HG02852 (cell line): ENCODE measurements around the gene DCUN1D4.

Experiments used
- ATAC-seq: cut with Tn5 transposase; IDR thresholded peaks from one replicate; pipeline ENCODE4 v1.9.1; 2021; ENCODE audit warnings: mild to moderate bottlenecking, moderate library complexity; ENCODE audit not compliant: unreplicated experiment

The DCUN1D4 gene

GRCh38 chr4:51958199-51958968 is 115.4 kb downstream of the DCUN1D4 start:
- ATAC-seq, result no peak

DNA sequence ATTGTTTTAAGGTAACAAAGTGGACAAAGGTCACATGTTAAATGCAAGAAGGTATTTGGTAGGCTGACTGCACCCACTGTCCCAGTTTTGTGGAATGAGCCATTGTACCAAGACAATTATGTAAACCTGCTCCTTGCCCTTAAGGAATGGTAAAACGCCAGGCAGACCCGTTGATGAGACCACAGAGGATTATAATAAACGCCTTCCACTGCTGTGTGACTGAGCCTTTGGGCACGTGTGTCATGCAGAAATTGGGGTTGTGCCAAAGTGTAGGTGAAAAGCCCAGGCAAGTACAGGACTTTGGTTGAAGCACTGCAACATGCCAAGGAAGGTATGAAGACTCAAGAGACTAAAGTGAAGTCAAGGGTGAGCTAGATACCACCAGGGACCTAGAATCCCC is 117.5 kb downstream of the DCUN1D4 start:
- no peak for ATAC-seq

DNA sequence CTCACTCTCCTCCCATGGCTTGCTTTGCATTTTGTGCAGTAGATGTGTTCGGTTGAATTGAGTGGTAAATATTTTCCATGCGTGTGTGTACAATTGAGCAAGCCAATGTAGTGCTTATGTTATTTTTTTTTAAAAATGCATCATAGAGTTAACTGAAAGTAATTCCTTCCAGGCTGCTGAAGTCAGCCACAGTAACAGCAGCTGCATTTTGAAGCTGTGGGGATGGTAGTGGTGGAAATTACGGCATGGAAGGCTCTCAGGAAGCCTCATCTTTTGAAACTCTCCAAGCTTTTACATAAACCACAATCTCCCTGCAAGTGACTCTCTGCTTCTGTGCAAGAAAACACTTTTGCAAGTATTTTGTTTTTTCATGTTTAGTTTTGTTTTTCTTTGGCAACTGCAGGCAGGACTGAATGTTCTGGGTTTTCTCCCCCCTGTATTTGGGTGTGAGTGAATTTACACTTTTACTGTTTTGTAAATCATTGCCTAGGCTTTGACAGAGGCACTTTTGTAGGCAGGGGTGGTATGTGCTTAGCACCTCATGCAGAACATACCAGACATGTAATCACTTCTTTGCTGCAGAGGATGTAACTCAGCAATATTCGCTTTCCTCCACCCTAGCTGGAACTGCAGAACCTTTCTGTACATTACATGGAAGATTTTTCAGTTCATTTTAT is 121.0 kb downstream of the DCUN1D4 start:
- no peak for ATAC-seq

DNA sequence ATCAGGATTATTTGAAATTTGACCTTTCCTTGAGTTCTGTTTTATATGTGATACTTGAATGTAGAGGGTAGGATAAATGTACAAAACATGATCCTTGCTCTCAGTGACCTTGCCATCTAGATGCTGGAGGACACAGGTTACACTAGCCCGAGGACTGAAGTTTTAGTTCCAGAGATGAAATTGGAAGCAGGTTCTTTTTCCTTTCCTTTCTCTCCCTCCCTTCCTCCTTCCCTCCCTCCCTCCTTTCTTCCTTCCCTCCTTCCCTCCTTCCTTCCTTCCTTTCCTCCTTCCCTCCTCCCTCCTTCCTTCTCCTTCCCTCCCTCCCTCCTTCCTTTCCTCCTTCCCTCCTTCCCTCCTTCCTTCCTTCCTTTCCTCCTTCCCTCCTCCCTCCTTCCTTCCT is 122.9 kb downstream of the DCUN1D4 start:
- ATAC-seq, result no peak
